Right lobe of liver (tissue), 6 donors: ENCODE data around the gene GIGYF2. TPM values are rescaled to one million over a fixed set of nuclear protein-coding genes. Genes with fewer than 3 reads are reported as not detected.
A peak's percentile ranks its signal among the peaks of the same experiment; 100 is the strongest.

Source experiments
- ATAC-seq, 4 donors: fragments of 200-7000 bp; cut with Tn5 transposase; one replicate each; pipeline ENCODE4 v1.9.1; 2020; ENCODE audit warnings: mild to moderate bottlenecking in 4 of 4, moderate library complexity in 4 of 4
- DNase-seq, 3 donors: peaks; one replicate each; pipeline ENCODE4 v3.0.0-alpha.2; 2020
- H3K27ac ChIP-seq, 3 donors: fragments of 200-600 bp; one replicate each; pipeline ENCODE4 v1.8.0; 2022
- H3K27me3 ChIP-seq, 2 donors: fragments of 200-600 bp; one replicate each; pipeline ENCODE4 v1.8.0; 2022
- H3K36me3 ChIP-seq, 4 donors: fragments of 200-600 bp; sonication (generic) in 1 of 4; one replicate each; pipeline versions ENCODE4 v1.5.1 to v1.8.0; 2017 to 2022; ENCODE audit warnings: control low read depth in 1 of 4
- H3K4me1 ChIP-seq, 4 donors: fragments of 200-600 bp; sonication (generic) in 1 of 4; one replicate each; pipeline versions ENCODE4 v1.5.1 to v1.8.0; 2017 to 2022; ENCODE audit warnings: control low read depth in 1 of 4
- H3K4me3 ChIP-seq, 3 donors: fragments of 200-600 bp; one replicate each; pipeline ENCODE4 v1.8.0; 2022
- H3K9me3 ChIP-seq, 4 donors: fragments of 200-600 bp; sonication (generic) in 1 of 4; one replicate each; pipeline versions ENCODE4 v1.5.1 to v1.8.0; 2017 to 2022; ENCODE audit warnings: control low read depth in 1 of 4
- POLR2A ChIP-seq: fragments of 450-650 bp; IDR thresholded peaks from one replicate; pipeline ENCODE4 v1.6.1; 2017; ENCODE audit warnings: antibody characterized with exemption, mild to moderate bottlenecking
- WGBS: methylation state at CpG from one replicate; pipeline ENCODE4 v1.1.6; 2018; ENCODE audit warnings: low coverage, low lambda C conversion rate; ENCODE audit not compliant: insufficient coverage; ENCODE audit errors: missing lambda C conversion rate; 5-methylcytosine and 5-hydroxymethylcytosine counted together
- intact Hi-C, 2 donors: fragments of 100-400 bp; cut with DNase I; formaldehyde crosslinking; loops; one replicate each; pipeline versions ENCODE4 v1.11.2 to v1.14.1; 2022
- total RNA-seq, 6 experiments: library from RNA; depleted of rRNA in 2 of 6; stranded (reverse); fragments of >200 nt in 2 of 6; fragmentation: NEBNext Ultra II Directional in 3 of 6; extraction: Animal tissue kit (Norgen Biotek cat#: 25700) in 3 of 6; gene quantifications; one replicate each; pipeline versions ENCODE4 v1.1.0 to v1.2.4, GENCODE V29; 2016 to 2023
- TF ChIP-seq, protein P1 (sequence below), 4 donors: fragments of 200-600 bp in 3 of 4; fragments of 450-650 bp in 1 of 4; IDR thresholded peaks; one replicate each; pipeline versions ENCODE4 v1.5.1 to v1.8.0; 2016 to 2022; ENCODE audit warnings: antibody characterized with exemption in 4 of 4, mild to moderate bottlenecking in 2 of 4
- donor health status: DM: no; HTN: yes; CAD: no.
- donor health status: DM: no; HTN: no; CAD: no.
- donor health status: DM: no; HTN: no; CAD: no.
- donor health status: DM: no; HTN: yes; CAD: no.
- donor health status: DM: no; HTN: yes; CAD: no.

Gene GIGYF2
- total RNA-seq, 6 experiments from 2014 or later = 25.7 to 35.0 (median 32.6) TPM

GRCh38 chr2:232852676-232853075, 155.5 kb downstream of the GIGYF2 start:
- intact Hi-C loops = no loop called here
- no peak for ATAC-seq

GRCh38 chr2:232854082-232854481, 157.0 kb downstream of the GIGYF2 start:
- TF ChIP-seq, protein P1, sequence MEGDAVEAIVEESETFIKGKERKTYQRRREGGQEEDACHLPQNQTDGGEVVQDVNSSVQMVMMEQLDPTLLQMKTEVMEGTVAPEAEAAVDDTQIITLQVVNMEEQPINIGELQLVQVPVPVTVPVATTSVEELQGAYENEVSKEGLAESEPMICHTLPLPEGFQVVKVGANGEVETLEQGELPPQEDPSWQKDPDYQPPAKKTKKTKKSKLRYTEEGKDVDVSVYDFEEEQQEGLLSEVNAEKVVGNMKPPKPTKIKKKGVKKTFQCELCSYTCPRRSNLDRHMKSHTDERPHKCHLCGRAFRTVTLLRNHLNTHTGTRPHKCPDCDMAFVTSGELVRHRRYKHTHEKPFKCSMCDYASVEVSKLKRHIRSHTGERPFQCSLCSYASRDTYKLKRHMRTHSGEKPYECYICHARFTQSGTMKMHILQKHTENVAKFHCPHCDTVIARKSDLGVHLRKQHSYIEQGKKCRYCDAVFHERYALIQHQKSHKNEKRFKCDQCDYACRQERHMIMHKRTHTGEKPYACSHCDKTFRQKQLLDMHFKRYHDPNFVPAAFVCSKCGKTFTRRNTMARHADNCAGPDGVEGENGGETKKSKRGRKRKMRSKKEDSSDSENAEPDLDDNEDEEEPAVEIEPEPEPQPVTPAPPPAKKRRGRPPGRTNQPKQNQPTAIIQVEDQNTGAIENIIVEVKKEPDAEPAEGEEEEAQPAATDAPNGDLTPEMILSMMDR (IDR thresholded peaks at IDR 0.05) = no peak
- TF ChIP-seq POLR2A = no peak
- H3K27me3 ChIP-seq = no peaks in the 10 kb centered on the region
- DNase-seq (peak in 1 of 3 donors; percentile 50), ATAC-seq (no peak)
- H3K9me3 ChIP-seq = no peaks in the 10 kb centered on the region
- WGBS = 25% methylated on average over 7 of the region's 7 CpGs
- intact Hi-C loops = no loop called here
- H3K4me1 ChIP-seq = peaks cover 0 to 39% (median 10%) of the 10 kb centered on the region in 4 donors
- no peak overlapping the region for H3K4me3 ChIP-seq
- H3K36me3 ChIP-seq = peaks cover 0 to 23% (median 0%) of the 10 kb centered on the region in 4 donors
- H3K27ac ChIP-seq = peak overlapping the region in 2 of 3 donors; percentile 94 to 96

More at GRCh38 chr2:232852676-232853075, 155.5 kb downstream of the GIGYF2 start:
- Histone ChIP-seq H3K36me3 (peaks cover 0 to 37% (median 3%) of the 10 kb centered on the region in 4 donors), H3K4me3 (no peak overlapping the region), H3K4me1 (peaks cover 0 to 27% (median 7%) of the 10 kb centered on the region in 4 donors), H3K27me3 (no peaks in the 10 kb centered on the region), H3K27ac (no peak overlapping the region), H3K9me3 (no peaks in the 10 kb centered on the region)
- DNase-seq = no peak
- TF ChIP-seq, protein P1 (IDR thresholded peaks at IDR 0.05) = no peak
- TF ChIP-seq POLR2A = no peak
- 19% methylated on average over 2 of the region's 2 CpGs for WGBS

GRCh38 chr2:232857158-232857563, 160.0 kb downstream of the GIGYF2 start:
- peak; percentile 42 to 88 (median 78) for DNase-seq
- 29% methylated on average over 4 of the region's 4 CpGs for WGBS
- Histone ChIP-seq H3K36me3 (peaks cover 0 to 4% (median 0%) of the 10 kb centered on the region in 4 donors), H3K4me3 (peak overlapping the region in 2 of 3 donors; percentile 13 to 33), H3K4me1 (peaks cover 0 to 50% (median 15%) of the 10 kb centered on the region in 4 donors), H3K27ac (peak overlapping the region; percentile 82 to 96 (median 94)), H3K9me3 (no peaks in the 10 kb centered on the region), H3K27me3 (no peaks in the 10 kb centered on the region)
- TF ChIP-seq POLR2A = peak; percentile 57
- TF ChIP-seq, protein P1 (IDR thresholded peaks at IDR 0.05) = no peak
- ATAC-seq = peak; percentile 75 to 91 (median 83)
- intact Hi-C loops = no loop called here

DNA sequence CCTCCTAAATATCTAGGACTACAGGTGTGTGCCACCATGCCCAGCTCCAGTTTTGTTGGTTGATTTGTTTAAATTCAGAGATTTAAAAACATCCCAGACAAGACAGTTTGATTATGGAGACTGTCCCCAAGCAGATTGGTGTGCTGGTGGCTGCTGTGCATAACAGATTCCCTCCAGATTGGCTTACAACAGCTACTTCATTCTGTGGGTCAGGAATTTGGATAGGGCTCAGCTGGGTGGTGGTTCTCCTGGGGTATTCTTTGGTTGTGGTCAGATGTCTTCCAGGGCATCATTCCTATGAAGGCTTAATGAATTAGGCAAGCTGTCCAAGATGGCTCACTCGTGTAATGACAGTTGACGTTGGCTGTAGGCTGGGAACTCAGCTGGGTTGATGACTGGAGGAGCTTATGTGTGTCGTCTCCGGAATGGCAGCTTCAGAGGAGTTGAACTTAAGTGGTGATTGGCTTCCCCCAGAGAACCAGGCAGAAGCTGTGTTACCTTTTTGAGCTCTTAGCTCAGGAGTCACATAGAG, 162.3 kb downstream of the GIGYF2 start:
- TF ChIP-seq POLR2A = no peak
- TF ChIP-seq, protein P1 (IDR thresholded peaks at IDR 0.05) = no peak
- Histone ChIP-seq H3K36me3 (peaks cover 0 to 4% (median 0%) of the 10 kb centered on the region in 4 donors), H3K27ac (peak overlapping the region in 2 of 3 donors; percentile 71 to 96), H3K27me3 (no peaks in the 10 kb centered on the region), H3K4me1 (peaks cover 0 to 45% (median 15%) of the 10 kb centered on the region in 4 donors), H3K9me3 (no peaks in the 10 kb centered on the region), H3K4me3 (no peak overlapping the region)
- no CpG with 5 or more reads among the region's 4 CpGs for WGBS
- DNase-seq (no peak), ATAC-seq (no peak)
- intact Hi-C loops = no loop called here
